ENCODE results near the gene ALPI. TPM values are rescaled to one million over a fixed set of nuclear protein-coding genes. Genes with fewer than 3 reads are reported as not detected.

ALPI gene
- total RNA-seq, 2 experiments from 2014 or later = not detected

DNA sequence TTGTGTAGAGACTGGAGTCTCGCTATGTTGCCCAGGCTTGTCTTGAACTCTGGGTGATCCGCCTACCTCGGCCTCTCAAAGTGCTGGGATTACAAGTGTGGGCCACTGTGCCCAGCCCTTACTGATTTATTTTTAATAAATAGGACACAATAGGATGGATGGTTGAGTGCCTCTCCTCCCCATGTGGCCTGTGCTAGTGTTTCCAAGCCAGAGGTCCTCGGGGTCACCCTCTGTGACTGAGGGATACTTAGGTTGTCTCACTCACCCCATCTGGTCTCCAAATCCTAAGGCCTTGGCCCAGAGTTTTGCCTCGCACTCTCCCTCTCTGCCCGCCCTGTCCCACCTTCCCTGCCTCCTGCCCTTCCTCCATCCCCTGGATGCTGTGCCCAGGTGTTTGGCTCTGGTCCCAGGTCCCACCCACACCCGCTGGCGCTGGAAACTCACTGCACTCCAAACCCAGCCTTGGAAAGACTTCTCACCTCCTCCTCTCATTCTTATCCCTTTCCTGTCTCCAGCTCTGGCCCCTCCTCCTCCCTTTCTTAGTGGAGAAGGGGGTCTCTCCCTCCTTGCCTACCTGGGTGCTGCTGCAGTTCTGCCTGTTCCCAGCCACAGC is 36.4 kb downstream of the ALPI start:
- CTCF ChIA-PET (ENCODE audit: unreplicated experiment) = no interaction called here
- Histone ChIP-seq H3K9me3 (ENCODE audit: low read length) (no peaks in the 10 kb centered on the region), H3K4me1 (ENCODE audit: insufficient read depth, low read length, poor library complexity, severe bottlenecking) (no peaks in the 10 kb centered on the region), H2AFZ (ENCODE audit: low read length) (no peak overlapping the region), H3K4me3 (ENCODE audit: low read depth, low read length, poor library complexity, severe bottlenecking) (no peak overlapping the region), H4K20me1 (ENCODE audit: insufficient read depth, low read length) (no peaks in the 10 kb centered on the region), H3K9me2 (ENCODE audit: insufficient read depth, low read length) (no peaks in the 10 kb centered on the region), H3K36me3 (ENCODE audit: insufficient read depth, low read length) (no peaks in the 10 kb centered on the region), H3K27ac (ENCODE audit: low read depth, low read length, poor library complexity, severe bottlenecking) (no peak overlapping the region), H3K79me2 (ENCODE audit: insufficient read depth, low read depth, low read length) (no peaks in the 10 kb centered on the region), H3K4me2 (ENCODE audit: low read length) (no peak overlapping the region)
- DNase-seq (ENCODE audit: low spot score) = no peak
- no peak for TF ChIP-seq EZH2phosphoT487 (IDR thresholded peaks at IDR 0.05; ENCODE audit: borderline replicate concordance, low read depth, low read length)
- TF ChIP-seq CTCF (conservative IDR thresholded peaks at IDR 0.05; ENCODE audit: low read length) = no peak
- intact Hi-C loops (cut with micrococcal nuclease; ENCODE audit: unreplicated experiment) = no loop called here
- no TSS peak for BruUV-seq (replicated peaks)
- POLR2A ChIA-PET = no interaction called here

GRCh38 chr2:232492963-232493700 is 37.2 kb downstream of the ALPI start:
- H2AFZ ChIP-seq (ENCODE audit: low read length) = no peak overlapping the region
- no peaks in the 10 kb centered on the region for H3K4me1 ChIP-seq (ENCODE audit: insufficient read depth, low read length, poor library complexity, severe bottlenecking)
- no peaks in the 10 kb centered on the region for H3K9me3 ChIP-seq (ENCODE audit: low read length)
- intact Hi-C loops (cut with micrococcal nuclease; ENCODE audit: unreplicated experiment) = no loop called here
- no peak for DNase-seq (ENCODE audit: low spot score)
- no peaks in the 10 kb centered on the region for H3K36me3 ChIP-seq (ENCODE audit: insufficient read depth, low read length)
- H3K9me2 ChIP-seq (ENCODE audit: insufficient read depth, low read length) = no peaks in the 10 kb centered on the region
- no peak overlapping the region for H3K4me2 ChIP-seq (ENCODE audit: low read length)
- TF ChIP-seq CTCF (conservative IDR thresholded peaks at IDR 0.05; ENCODE audit: low read length) (no peak), EZH2phosphoT487 (IDR thresholded peaks at IDR 0.05; ENCODE audit: borderline replicate concordance, low read depth, low read length) (no peak)
- no peak overlapping the region for H3K27ac ChIP-seq (ENCODE audit: low read depth, low read length, poor library complexity, severe bottlenecking)
- no peaks in the 10 kb centered on the region for H4K20me1 ChIP-seq (ENCODE audit: insufficient read depth, low read length)
- CTCF ChIA-PET (ENCODE audit: unreplicated experiment) = no interaction called here
- POLR2A ChIA-PET = no interaction called here
- BruUV-seq (replicated peaks) = no TSS peak
- no peak overlapping the region for H3K4me3 ChIP-seq (ENCODE audit: low read depth, low read length, poor library complexity, severe bottlenecking)
- H3K79me2 ChIP-seq (ENCODE audit: insufficient read depth, low read depth, low read length) = no peaks in the 10 kb centered on the region

Data from OCI-LY7 (cell line).